Epithelial cell of esophagus (primary cell): ENCODE measurements around the gene CORO1C.

ENCODE experiments used
- DNase-seq: peaks from one replicate; pipeline ENCODE4 v3.0.0; 2010; ENCODE audit warnings: low read depth
- H3K4me3 ChIP-seq: 2 replicates; pipeline ENCODE4 v1.5.1; 2011; ENCODE audit warnings: mild to moderate bottlenecking, low read length, control low read depth
- TF ChIP-seq, protein P1 (sequence below): IDR thresholded peaks from 2 replicates; pipeline ENCODE4 v1.5.1; 2011; ENCODE audit warnings: low read depth, mild to moderate bottlenecking, low read length, control low read depth, inconsistent platforms; ENCODE audit not compliant: insufficient read depth; ENCODE audit errors: missing control alignments

The CORO1C gene

DNA sequence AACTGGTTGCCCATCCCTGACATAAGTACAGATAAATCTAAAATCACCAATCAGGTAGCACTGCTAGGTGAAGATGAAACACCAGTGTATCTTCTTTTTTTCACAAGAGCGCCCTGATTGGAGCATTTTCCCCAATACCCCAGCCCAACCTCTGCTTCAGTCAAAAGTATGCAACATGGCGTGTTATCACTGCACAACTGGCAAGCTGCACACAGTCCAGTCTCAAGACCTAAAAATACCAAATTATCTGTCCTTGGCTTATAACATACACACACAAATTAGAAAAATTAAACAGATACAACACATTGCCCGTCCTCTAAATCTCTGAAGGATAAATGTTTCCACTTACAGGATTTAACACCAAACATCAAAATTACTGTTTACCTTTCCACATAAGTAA, 77.4 kb downstream of the CORO1C start:
- H3K4me3 ChIP-seq = no peak overlapping the region
- DNase-seq = no peak
- TF ChIP-seq, protein P1, sequence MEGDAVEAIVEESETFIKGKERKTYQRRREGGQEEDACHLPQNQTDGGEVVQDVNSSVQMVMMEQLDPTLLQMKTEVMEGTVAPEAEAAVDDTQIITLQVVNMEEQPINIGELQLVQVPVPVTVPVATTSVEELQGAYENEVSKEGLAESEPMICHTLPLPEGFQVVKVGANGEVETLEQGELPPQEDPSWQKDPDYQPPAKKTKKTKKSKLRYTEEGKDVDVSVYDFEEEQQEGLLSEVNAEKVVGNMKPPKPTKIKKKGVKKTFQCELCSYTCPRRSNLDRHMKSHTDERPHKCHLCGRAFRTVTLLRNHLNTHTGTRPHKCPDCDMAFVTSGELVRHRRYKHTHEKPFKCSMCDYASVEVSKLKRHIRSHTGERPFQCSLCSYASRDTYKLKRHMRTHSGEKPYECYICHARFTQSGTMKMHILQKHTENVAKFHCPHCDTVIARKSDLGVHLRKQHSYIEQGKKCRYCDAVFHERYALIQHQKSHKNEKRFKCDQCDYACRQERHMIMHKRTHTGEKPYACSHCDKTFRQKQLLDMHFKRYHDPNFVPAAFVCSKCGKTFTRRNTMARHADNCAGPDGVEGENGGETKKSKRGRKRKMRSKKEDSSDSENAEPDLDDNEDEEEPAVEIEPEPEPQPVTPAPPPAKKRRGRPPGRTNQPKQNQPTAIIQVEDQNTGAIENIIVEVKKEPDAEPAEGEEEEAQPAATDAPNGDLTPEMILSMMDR = no peak

DNA sequence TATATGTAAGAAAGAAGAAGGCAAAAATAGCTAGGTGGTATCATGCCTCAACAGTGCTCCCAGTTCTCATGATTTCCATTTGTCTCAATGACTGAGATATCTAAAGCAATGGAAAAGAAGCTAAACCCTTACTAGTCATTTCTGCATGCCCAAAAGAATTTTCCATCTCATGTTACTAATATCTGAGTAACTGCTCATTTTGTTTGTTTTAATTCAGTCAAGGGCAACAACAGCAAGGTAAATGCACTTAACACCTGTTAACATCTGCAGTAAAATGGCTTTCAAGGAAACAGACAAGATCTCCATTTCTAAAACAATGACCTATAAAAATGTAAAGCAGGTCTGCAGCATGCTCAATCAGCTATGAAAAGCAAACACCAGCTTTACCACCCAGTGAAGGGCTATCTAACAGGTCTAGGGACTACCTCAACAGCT, 78.2 kb downstream of the CORO1C start:
- TF ChIP-seq, protein P1 = no peak
- H3K4me3 ChIP-seq = no peak overlapping the region
- DNase-seq = no peak

DNA sequence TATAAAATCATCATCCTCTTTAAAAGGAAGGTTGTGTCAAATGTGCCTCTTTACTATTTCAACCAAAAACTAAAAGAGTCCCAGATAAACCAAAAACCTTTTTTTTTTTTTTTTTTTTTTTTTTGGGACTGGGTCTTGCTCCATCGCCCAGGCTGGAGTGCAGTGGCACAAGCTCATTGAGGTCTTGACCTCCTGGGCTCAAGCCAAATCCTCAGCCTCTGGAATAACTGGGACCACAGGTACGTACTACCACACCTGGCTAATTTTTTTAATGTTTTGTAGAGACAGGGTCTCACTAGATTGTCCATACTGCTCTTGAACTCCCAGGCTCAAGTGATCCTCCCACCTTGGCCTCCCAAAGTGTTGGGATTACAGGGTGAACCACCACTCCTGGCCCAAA, 81.2 kb downstream of the CORO1C start:
- TF ChIP-seq, protein P1 = no peak
- H3K4me3 ChIP-seq = no peak overlapping the region
- no peak for DNase-seq

DNA sequence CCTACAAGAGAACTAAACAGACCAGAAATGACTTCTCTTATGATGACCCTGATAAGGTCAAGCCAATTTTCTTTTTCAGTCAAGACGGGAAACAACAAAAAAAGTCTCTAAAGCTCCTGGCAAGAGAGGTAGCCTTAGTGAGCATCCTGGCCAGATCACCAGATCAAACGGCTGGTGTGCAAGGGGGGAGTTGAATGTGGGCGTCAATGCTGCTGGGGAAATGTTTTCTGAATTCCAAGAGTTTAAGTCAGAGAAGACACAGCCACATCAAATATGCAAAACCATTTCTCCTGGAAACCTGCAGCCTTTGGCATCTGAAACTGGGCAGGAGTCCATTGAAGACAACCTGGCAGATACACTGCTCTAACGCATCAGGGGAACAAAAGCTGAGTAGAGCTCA, 81.6 kb downstream of the CORO1C start:
- DNase-seq = no peak
- H3K4me3 ChIP-seq = no peak overlapping the region
- TF ChIP-seq, protein P1 = no peak

DNA sequence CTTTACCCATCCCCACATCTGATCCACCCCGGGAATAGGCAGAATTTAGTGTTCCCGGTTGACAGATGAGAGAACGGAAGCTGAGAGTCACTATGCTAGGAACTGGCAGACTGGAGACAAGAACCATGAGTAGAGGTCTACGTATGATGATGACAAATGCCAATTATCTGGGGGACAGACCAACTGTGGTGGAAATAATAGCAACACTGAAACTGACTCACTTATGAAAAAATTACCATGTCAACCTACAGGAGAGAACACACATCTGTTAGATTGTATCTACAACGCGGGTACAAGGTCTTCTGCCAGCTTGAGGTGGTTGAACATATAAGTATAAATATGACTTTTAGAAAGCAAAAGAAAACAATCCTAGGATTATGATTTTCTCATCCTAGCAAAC, 82.2 kb downstream of the CORO1C start:
- TF ChIP-seq, protein P1 = no peak
- DNase-seq = no peak
- H3K4me3 ChIP-seq = no peak overlapping the region

DNA sequence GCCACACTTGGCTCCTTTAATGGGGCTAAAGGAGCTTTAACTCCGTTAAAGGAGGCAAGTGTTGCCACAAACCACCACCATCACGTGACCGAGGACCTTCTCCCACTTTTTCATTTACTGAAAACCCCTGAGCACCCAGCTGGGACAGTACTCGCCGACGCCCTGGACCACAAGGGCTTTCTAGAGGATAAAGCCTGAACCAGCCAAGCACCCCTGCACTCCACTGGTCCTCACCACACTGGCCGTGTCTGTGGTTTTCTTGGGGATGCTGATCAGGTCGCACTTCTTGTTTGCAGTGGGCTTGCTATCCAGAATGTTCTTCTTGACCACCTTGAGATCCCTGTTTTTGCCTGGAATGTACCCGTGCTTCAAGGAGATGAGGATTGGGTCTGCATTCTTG, 82.9 kb downstream of the CORO1C start:
- TF ChIP-seq, protein P1 = no peak
- DNase-seq = no peak
- H3K4me3 ChIP-seq = no peak overlapping the region

DNA sequence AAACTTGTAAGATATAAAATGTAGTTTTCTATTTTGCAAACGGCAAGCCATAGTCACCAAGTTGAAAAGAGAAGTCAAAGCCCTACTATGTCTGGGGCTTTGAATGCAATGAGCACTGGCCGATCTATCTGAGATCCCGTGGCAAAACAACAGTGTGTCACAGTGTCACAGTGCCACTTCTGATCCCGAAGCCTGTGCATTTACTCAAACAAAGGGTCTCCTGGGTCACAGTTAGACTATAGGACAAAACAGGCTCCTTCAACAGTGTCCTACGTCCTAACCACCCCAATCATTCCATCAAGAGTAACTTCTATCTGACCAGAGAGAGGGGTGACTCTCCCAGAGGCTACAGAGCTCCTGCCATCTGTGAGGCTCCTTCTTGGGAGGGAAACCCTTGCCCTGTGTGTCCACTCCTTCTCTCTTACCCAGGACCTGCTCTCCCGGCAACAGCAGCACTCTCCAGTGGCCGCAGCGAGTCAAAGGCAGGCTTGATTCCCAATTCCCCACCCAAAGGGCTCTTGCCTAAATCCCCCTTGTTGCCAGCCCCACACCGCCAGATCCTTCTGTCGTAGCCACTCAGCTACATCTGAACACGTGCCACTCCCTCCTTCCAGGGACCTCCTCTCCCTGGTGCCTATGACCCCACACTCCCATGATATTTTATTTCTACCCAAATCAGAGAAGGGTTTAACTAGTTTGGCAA, 83.6 kb downstream of the CORO1C start:
- TF ChIP-seq, protein P1 = no peak
- H3K4me3 ChIP-seq = no peak overlapping the region
- no peak for DNase-seq
